ENCODE measurements around the gene CSF2RB.

The CSF2RB gene

DNA sequence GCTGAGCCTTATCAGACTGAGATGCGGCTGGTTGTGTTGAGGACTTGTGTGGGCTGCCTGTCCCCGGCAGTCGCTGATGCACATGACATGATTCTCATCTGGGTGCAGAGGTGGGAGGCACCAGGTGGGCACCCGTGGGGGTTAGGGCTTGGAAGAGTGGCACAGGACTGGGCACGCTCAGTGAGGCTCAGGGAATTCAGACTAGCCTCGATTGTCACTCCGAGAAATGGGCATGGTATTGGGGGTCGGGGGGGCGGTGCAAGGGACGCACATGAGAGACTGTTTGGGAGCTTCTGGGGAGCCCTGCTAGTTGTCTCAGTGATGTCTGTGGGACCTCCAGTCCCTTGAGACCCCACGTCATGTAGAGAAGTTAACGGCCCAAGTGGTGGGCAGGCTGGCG, 25.5 kb downstream of the CSF2RB start:
- no peak for DNase-seq

DNA sequence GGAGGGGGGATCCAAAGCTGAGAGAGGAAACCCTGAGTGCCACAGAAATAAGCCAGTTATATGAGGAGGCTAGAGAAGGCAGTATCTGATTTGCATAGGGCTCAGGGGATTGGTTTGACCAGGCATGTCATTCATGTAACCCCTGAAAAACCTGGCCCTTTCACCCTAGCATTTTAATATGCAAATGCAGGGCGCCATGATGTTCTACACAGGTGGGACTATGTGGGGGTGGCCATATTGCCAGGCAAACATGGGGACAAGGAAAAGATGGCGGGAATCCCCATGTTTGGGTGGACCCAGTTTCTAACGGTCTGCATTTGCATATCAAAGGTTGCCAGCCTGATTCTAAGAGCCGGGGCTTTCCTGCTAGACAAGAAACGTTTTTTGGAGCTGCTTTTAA, 27.2 kb downstream of the CSF2RB start:
- no peak for DNase-seq

DNA sequence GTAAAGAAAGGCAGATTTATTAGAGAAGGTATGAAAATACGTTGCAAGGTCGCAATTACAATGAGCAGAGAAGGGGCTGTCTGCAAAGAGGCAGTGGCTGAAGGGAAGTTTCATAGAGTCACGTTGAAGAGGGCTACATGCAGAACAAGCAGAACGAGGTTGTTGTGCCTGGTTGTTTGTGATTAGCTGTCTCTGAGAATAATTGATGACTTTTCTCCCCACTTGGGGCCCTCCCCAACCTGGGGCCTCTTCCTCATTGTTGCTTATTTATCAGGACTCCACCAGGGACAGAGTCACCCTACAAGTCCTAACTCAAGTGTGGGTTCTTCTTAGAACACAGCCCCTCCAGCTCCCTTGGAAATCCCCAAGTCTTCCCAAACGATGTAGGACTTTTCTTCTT, 29.1 kb downstream of the CSF2RB start:
- DNase-seq = no peak

DNA sequence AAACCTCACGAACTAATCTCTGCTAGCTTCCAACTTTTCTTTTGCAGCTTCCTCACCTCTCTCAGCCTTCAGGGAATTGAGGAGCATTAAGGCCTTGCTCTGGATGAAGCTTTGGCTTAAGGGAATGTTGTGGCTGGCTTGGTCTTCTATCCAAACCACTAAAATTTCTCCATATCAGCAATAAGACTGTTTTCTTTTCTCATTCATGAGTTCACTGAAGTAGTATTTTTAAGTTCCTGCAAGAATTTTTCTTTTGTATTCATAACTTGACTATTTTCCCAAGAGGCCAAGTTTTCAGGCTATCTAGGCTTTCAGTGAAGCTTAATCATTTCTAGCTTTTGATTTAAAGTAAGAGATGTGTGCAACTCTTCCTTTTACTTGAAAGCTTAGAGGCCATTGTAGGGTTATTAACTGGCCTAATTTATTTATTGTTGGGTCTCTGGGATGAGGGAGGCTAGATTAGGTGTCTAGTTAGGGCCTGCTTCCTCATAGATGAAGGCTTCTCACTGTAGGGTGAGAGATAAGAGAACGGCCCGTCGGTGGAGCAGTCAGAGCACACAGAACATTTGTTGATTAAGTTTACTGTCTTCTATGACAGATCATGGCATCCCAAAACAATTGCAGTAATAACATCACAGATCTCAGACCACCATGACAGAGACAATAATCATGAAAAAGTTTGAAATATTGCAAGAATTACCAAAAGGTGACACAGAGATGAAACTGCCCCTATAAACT, 33.2 kb downstream of the CSF2RB start:
- no peak for DNase-seq

DNA sequence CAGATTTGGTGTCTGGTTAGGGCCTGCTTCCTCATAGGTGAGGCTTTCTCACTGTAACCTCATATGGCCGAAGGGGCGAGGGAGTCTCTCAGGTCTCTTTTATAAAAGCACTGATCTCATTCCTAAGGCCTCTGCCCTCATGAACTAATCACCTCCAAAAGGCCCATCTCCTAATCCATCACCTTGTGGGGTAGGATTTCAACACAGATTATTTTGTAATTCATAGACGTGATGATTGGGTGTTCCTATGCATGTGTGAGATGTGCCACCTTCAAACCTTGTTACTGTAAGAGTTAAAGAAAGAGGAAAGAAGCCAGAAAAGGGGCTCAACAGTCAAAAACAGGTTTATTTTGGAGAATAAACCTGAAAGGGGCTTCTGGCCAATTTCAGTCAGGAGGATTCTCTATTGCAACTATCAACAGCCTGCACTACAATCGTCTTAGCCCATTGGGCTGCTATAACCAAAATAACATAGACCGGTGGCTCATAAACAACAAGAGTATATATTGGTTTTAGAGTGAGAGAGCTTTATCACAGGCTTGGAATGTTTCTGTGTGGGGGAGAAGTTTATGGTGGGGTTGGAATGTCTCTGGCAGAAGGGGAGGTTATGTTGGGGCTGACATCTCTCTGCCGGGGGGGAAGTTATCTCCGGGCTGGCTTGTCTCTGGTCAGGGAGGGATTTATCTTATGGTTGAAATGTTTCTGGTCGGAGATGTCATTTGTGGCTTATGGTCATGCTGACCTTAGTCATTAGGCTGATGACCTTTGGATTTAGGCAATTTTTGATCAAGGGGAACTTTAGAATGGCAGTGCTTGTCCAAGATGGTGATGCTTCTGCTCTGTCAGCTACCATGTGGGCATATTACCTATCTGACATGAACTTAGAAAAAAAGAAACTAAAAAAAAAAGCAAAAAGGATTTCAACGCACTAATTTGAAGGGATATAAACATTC, 35.1 kb downstream of the CSF2RB start:
- DNase-seq = no peak

DNA sequence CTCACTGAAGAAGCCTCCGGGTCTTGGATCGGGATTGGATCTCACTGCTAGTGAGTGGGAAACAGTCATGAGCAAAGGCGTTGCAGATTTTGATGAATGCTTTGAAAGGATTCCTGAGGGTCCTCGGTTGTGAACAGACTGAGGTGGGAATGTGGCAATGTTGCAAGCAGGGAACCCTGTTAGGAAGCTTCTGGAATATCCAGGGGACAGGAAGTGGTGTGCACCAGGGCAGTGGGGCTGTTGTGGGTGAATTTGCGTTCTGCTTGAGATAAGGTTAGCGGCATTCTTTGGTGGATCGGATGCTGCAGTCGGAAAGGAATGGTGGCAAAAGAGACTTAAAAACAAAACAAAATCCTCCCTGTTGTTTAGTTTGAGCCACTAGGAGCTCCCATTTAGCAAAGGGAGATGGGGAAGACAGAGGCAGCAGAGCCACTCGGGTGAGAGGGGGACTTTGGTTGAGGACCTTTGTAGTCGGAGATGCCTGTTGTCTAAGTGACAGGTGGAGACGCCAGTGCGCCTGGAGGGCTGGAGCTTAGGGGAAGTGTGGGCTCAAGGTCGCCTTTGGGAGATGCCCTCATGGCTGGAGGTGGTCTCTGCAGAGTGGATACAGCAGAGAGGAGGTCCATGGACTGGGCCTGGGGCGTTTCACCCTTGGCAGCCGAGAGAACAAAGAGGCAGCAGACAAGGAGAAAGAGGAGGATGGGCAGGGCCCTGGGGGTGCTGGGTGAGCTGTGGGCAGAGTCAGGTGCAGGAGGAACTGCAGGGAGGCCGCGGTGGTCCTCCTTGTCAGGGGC, 37.6 kb downstream of the CSF2RB start:
- DNase-seq = no peak

DNA sequence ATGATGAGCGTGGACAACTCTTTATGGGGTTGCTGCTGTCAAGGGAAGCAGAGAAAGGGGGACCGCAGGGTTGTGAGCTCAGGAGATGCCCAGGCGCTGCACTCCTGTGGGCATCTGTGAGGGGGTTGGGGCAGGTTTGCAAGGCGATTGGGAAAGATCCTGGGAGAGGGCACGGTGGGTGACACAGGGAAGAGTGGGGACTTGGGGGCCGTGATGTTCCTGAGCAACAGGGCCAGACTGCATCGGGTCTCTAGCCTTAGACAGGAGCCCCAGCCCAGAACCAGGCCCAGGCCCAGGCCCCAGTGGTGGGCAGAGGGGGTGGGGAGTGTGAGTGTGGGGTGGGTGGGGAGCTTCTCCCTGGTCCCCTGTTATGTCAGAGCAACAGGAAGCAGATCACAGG, 38.3 kb downstream of the CSF2RB start:
- DNase-seq = no peak

DNA sequence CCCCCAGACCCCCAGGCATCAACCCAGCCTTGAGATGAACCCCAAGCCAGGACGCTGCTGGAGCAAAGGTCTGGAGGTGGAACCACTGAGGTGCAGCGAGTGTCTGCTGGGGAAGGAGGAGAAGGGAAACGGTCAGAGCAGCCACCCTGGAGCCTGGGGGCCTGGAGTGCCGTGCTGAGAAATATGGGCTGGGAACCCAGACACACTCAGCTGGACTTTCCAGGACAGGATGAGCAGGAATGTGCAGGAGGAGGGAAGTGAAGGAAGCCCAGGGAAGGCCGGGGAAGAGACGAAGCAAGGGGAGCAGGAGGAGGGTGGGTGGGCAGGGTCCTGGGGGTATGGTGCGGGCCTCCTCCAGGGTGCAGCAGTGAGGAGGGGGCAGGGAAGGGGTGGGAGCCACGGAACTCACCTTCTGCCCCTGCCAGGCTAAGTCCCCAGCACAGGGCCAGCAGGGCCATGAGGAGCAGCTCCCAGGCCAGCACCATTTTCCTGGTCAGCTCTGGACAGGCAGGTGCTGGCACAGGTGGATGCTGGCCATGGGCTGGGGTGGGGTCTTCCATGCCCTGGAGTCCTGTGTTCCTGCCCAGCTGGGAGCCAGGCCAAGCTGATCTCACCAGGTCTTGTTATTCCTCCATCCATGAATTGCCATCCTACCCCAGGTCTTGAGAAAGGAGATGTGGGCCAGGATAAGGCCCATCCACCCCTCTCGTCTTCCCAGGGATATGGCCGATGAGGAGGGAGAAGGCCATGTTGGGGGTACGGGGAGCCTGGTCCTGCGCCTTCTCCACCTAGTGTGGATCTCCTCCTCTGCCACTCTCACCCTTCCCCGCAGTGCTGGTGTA, 40.0 kb downstream of the CSF2RB start:
- DNase-seq = no peak

DNA sequence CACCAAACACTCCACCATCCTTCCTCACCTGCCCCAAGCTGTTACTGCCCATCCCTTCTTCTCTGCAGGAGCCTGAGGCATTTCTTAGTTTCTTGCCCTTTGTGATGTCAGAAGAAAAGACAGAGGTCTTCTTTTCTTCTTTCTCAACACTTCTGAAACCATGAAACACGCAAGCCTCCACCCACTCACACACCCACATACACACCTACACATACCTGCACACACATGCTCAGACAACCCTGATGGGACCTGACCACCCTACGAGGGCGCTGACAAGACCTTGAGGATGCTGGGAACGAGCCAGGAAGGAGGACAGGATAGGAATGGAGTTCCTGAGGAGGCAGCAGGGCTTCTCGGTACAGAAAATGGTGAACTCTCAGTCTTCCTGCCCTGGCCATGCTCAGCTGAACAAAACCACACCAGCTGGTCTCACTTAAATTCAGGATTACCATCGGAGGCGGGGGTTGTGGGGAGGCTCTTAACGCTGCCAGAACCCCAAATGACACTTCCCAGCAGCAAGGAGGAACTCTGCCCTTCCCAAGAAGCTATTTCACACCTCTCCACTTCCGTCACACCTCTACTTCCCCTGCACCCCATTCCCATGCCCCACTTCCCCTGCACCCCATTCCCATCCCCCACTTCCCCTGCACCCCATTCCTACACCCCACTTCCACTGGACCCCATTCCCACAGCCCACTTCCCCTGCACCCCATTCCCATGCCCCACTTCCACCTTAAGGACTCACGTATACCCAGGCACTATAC, 41.0 kb downstream of the CSF2RB start:
- DNase-seq = no peak

DNA sequence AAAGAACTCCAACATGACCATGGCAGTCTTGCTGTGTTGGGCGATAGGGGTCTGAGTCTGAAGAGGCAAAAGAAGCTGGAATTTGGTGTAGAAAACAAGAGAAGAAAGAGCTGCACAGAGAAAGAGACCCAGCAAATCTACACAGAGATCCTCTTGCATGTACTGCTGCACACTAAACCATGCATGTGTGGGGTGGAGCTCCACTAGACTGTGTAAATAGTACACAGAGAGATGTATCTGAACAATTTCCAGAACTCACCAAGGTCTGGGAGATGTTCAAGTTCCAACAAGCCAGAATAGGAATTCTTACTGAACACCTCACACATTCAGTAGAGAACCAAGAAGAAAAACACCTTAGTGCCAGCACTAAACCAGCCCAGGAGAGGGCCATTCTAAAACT, 42.3 kb downstream of the CSF2RB start:
- no peak for DNase-seq

DNA sequence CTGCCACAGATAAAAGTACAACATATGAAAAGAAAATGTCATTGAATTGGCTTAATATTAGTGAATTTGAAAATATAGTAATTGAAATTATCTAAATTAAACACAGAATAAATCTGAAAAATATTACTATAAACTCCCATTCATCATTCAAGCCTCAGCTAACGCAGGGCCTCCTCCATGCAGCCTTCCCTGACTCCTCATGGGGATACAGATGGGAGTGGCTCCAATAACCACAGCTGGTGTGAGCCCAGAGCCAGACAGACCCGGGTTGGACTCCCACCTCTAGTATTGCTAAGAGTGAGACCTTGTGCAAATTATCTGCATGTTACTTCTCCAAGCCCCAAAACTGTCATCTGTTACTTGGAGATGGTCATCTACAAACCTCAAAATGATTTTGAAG, 44.9 kb downstream of the CSF2RB start:
- no peak for DNase-seq

DNA sequence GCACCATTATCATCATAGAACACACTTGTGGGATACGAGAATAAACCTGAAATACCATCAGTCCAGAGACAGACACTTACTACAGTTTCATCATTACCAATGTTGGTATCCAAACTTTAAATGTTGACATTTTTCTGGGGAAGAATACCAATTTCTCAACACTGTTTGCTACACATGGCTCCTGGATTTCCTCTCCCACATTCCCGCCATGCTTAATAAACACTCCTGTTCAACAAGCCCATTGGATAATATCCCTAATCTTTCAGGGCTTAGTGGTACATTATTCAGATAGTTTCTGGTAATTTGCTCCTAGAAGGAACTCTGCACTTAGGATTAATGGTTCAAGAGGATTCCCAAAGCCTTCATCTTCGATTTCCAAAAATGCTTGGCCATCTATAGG, 48.2 kb downstream of the CSF2RB start:
- no peak for DNase-seq

DNA sequence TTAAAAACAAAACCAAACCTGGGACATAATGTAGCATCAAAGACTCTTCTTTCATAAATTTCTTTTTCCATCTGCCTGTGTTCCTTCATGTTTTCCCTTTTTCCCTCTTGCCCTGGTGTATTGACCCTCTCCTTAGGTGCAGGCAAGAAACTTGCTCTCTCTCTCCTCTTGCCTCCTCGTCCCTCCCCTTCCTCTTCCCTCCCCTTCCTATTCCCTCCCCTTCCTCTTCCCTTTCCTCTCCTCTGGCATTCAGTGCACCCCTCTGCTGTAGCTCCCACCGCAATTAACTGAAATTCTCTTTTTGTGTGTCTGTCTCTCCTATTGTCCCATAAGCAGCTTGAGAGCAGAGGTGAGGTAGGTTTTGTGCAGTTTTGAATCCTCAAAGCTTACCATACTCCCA, 49.9 kb downstream of the CSF2RB start:
- no peak for DNase-seq

DNA sequence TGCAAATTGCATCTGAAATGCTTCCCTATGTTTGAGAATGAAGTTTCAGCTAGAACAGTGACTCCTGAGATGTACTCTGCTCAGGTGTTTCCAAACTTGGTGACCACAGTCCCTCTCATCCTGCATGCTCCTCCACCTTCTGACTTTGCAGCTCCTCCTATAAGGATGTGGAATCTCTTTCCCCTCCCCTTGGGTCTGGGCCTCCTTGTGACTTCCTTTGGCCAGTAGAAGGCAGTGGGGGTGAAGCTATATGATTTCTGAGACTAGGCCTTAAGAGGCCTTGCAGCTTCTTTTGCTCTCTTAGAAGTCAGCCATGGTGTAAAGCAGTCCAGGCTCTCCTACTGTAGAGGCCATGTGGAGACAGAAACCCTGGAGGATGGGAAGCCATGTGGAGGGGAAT, 50.7 kb downstream of the CSF2RB start:
- DNase-seq = no peak

DNA sequence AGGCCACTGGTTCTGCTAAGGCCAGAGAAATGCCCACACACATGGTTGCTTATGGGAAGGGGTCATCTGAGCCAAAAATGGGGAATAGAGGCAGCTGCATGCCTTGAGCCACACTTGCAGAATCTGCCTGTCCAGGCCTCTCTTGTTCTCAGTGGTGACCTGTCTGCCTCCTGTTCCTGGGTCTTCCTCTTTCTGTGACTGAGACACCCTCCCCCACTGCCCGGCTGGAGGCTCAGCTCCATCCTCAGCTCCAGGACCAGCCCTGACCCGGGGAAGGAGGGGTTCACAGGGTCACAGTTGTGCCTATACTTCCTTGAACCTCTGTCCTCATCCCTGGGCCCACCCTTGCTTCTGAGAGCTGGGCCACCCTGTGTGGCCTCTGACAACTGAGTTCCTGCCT, 52.3 kb downstream of the CSF2RB start:
- no peak for DNase-seq

DNA sequence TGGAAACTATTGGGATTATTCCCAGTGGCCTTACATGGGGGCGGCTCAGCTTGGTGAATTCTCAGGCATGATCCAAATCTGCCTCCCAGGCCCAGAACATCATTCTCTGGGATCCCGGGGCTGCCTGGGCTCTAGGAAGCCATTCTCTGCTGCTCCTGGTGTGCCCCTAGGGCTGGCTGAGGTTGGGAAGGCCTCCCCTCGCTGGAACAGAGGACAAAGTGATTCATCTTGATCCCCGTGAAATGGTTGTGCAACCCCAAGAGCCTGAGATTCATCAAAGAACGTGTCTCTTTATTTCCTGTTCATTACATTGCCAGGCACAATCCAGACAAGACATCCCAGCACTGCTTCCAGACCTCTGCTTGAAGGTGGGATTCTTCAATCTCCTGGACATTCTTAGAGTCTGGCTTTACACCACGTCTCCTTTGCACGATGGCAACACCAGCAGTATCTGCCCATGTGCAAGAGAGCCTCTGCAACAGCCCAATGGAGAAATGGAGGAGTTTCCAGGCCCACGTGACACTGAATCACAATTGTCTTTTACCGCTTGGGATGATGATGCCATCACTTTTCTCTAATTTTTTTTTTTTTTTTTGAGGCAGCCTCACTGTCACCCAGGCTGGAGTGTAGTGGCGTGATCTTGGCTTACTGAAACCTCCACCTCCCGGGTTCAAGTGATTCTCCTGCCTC, 53.6 kb downstream of the CSF2RB start:
- no peak for DNase-seq

DNA sequence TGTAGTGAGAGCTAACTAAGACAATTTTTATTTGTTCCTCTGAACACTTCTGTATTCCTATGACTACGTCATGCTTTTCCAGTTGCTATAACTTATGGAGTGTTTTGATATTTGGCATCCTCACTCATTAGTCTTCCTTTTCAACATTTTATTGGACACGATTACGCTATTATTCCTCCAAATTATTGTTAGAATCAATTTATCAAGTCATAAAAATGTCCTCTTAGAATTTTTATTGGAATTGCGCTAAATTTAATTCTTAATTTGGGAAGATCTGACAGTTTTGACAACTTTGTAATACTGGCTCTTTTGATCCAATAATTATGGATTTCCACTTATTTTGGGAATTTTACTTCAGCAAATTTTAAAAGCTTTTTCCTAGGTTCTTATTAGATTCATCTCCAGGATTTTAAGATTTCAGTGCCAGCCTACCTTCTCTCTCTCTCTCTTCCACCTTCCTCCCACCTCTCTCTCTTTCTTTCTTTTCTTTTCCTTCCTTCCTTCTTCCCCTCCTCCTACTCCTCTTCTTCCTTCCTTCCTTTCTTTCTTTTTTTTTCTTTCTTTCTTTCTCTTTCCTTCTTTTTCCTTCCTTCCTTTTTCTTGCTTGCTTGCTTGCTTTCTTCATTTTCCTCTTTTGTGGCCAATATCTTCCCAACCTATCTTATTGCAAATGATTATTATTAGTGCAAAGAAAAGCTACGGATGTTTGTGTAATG, 55.0 kb downstream of the CSF2RB start:
- DNase-seq = no peak

DNA sequence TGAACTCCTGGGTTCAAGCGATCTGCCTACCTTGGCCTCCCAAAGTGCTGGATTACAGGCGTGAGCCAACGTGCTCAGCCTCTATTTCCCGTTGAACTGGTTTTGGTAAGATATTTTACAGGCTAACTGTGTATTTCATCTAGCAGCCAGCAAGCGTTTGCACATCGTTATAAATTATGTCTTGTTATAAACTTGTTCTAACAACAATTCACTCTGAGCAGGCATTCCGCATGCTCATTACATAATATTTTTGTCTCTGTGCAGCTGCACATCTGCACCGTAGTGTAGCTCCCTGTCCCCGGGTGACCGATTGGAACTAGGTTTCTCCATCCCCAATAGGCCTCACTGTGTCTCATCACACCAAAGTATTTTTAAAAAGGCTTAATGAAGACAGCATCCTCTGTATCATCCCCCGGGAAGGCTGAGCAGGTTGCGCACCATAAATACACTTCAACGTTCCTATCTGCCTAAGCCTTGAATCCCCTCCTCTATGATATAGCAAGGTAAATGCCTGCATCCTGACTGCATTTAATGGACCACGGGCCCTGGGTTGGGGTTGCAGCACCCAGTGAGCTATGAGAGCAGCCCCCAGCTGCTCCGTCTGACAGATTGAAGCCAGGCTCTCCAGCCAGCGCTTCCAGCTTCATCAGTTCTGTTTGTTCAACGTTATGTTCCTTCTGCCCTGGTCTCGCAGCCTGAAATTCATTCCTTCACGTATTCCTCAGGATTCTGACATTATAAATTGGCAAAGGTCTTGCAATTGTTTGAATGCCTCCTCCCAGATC, 58.1 kb downstream of the CSF2RB start:
- no peak for DNase-seq

DNA sequence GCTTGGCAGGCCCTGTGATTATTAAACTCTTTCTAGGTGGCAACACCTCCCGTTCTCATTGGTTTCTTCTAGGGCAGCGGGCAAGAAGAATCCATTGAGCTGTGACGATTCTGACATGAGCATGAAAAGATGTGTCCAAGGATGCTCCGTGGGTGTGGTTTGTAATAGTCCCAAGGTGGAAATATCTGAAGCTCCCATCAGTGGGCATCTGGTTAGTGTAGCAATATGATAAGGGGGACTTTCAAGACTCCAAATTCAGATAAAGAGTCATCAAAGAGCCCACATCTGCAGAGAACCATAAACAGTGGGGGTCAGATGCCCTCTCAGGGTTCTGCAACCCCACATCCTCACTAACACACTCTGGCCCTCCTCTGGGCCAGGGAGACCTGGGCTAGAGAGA, 63.2 kb downstream of the CSF2RB start:
- DNase-seq = no peak
